ENCODE results near the gene FXR2.

Gene FXR2

GRCh38 chr17:7618608-7619007, 3.9 kb upstream of the FXR2 start:
- no peak for DNase-seq (ENCODE audit: low read depth)

GRCh38 chr17:7615265-7615747, 609 bp upstream of the FXR2 start:
- no peak for DNase-seq (ENCODE audit: low read depth)
- H3K4me3 ChIP-seq (ENCODE audit: control insufficient read depth, low read depth, low read length) = peak overlapping the region; percentile 49

More at GRCh38 chr17:7618608-7619007, 3.9 kb upstream of the FXR2 start:
- no peak for TF ChIP-seq CTCF (conservative IDR thresholded peaks at IDR 0.05; ENCODE audit: control insufficient read depth, insufficient read depth, low read depth, low read length)
- no peak overlapping the region for H3K4me3 ChIP-seq (ENCODE audit: control insufficient read depth, low read depth, low read length)

GRCh38 chr17:7613769-7614424, 800 bp downstream of the FXR2 start:
- H3K4me3 ChIP-seq (ENCODE audit: control insufficient read depth, low read depth, low read length) = peak overlapping the region; percentile 84
- DNase-seq (ENCODE audit: low read depth) = peak; percentile 54
- TF ChIP-seq CTCF (conservative IDR thresholded peaks at IDR 0.05; ENCODE audit: control insufficient read depth, insufficient read depth, low read depth, low read length) = no peak

More at GRCh38 chr17:7615265-7615747, 609 bp upstream of the FXR2 start:
- TF ChIP-seq CTCF (conservative IDR thresholded peaks at IDR 0.05; ENCODE audit: control insufficient read depth, insufficient read depth, low read depth, low read length) = no peak

GRCh38 chr17:7612294-7612640, 2.4 kb downstream of the FXR2 start:
- TF ChIP-seq CTCF (conservative IDR thresholded peaks at IDR 0.05; ENCODE audit: control insufficient read depth, insufficient read depth, low read depth, low read length) = no peak
- no peak for DNase-seq (ENCODE audit: low read depth)
- H3K4me3 ChIP-seq (ENCODE audit: control insufficient read depth, low read depth, low read length) = no peak overlapping the region

- DNase-seq (ENCODE audit: low read depth) = no peak
- no peak overlapping the region for H3K4me3 ChIP-seq (ENCODE audit: control insufficient read depth, low read depth, low read length)
- TF ChIP-seq CTCF (conservative IDR thresholded peaks at IDR 0.05; ENCODE audit: control insufficient read depth, insufficient read depth, low read depth, low read length) = no peak
These were observed 2.9 kb downstream of the FXR2 start for GRCh38 chr17:7611635-7612293.

- H3K4me3 ChIP-seq (ENCODE audit: control insufficient read depth, low read depth, low read length) = no peak overlapping the region
- DNase-seq (ENCODE audit: low read depth) = no peak
- no peak for TF ChIP-seq CTCF (conservative IDR thresholded peaks at IDR 0.05; ENCODE audit: control insufficient read depth, insufficient read depth, low read depth, low read length)
These were observed 4.1 kb downstream of the FXR2 start for GRCh38 chr17:7610641-7611040.

Measured in fibroblast of mammary gland (primary cell).